Measurements from ENCODE around the gene C1RL.
"Not testable (repeated sequence)": the region's sequence is repeated elsewhere in the genome, so short reads cannot be mapped to it uniquely, and the experiment has no call there.

GRCh38 chr12:7049445-7049951 is 59.5 kb downstream of the C1RL start:
- not testable (repeated sequence) for TF ChIP-seq CTCF, POLR2A, POLR2AphosphoS5, EP300 (IDR thresholded peaks at IDR 0.05)

All from suprapubic skin (tissue), 4 donors.